HL-60/S4 (cell line): ENCODE data around the gene HIGD2B.
"Not testable (repeated sequence)": the region's sequence is repeated elsewhere in the genome, so short reads cannot be mapped to it uniquely, and the experiment has no call there.

Experiments
- in situ Hi-C: fragments of 300-500 bp; cut with MboI; formaldehyde crosslinking; loops from 2 replicates; pipeline ENCODE4 v1.14.3; 2022; ENCODE audit warnings: low sequenced_read_pairs

Gene HIGD2B, protein sequence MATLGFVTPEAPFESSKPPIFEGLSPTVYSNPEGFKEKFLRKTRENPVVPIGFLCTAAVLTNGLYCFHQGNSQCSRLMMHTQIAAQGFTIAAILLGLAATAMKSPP

DNA sequence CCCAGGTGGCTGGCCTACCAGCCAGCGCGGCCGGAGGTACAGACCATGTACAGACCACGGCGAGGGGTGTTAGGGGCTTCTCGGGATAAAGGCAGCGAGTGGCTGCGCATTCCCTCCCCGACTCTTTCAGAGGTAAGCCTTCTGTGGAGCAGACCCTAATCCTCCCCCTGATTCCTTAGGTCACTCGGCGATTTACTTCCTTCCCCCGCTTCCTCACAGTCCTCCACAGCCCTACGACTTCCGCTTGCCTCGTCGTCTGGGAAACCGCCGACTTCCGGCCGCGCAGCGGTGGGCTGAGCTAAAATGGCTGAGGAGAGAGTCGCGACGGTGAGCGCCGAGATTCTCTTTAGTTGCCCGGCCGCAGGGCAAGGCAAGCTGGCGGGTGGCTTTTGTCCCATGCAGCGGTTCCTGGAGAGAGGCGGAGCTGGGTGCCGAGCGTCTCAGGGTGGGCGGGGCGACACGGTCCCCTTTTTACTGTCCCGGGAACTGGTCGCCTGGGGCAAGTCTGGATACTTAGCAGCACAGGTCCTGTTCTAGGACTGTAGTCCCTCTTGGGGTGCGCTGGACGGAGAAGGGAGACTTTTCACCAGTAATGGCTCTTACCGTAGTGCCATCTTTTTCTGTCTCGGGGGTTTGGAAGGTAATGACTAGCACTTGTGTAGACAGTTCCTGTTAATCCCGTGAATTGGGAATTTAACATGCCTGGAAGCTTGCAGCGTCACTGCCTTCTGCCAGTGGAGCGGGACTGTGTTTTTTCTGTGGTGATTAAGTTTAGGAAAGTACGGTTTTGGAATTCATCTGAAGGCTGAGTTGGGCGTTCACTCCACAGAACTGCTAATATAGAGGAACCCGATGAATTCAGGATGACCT lies at the start of gene HIGD2B, which contains the start of gene BBS4:
Gene HIGD2B, minus strand, starts transcription at position 258 of the 870 bp plus-strand sequence. CDS start 9,808 bp downstream, outside the sequence.
Gene BBS4, plus strand, starts transcription at position 283 of the 870 bp plus-strand sequence. Its CDS starts 21 bp downstream, at position 304.
- in situ Hi-C loops: no loop called here

DNA sequence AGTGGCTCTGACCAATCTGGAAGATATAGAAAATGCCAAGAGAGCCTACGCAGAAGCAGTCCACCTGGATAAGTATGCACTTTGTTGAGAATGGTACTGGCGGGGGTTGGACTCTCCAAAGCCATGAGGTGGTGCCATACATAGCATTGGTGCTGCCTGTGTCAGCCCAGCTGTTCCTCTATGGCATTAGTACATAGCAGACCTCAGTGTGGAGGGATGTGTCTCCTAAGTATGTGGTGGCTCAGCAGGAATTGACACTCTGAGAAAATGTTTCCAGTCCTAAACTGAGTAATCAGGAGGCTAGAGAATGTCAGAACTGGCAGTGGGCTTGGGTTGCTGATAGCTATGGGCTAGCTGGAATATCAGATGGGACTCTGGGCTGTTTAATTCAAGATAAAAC lies 49.1 kb upstream of the HIGD2B start:
- in situ Hi-C loops: no loop called here

DNA sequence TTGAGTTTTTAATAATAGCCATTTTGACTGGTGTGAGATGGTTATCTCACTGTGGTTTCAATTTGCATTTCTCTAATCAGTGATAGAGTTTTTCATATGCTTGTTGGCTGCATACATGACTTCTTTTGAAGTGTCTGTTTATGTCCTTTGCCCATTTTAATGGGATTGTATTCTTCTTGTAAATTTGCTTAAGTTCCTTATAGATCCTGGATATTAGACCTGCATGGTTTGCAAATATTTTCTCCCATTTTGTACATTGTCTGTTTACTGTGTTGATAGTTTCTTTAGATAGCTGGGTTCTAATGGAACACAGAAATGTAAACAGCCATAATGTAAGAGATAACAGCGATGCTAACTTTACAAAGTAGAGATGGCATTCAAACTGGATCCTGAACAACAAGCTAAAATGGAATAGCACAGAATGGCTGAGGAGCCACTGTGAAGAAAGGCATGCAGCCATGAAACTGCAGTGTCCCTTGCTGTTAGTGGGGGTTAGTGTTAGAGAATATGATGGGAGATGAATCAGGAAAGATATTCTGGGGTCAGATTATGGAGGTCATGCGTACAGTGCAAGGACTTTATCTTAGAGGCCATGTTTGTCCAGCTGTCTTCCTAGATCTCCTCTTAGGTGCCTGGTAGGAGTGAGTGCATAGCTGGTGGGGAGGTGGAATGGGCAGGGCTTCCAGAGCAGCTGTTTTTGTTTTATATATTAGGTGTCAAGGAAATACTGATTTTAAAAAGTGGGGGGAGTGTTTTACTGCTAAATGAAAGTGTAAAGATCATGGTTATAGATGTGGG lies 48.2 kb upstream of the HIGD2B start:
- in situ Hi-C loops: no loop called here

DNA sequence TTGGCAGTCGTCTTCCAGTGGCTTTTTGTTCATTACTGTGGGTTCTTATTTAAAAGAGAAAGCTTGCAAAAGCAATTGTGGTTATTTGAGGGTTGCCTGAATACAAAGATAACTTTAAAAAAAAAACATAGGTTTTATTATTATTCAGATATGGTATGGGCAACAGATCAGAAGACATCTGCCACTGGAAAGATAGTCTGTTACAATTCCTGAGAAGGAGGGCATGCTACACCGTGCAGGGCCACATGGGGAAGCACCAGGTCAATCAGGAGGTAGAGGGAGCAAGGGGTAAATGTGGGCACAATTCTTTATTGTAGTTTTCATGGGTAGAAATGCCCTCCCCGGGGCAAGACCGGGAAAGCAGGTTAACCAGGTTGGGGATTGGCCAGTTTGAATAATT lies 46.5 kb upstream of the HIGD2B start:
- in situ Hi-C loops: no loop called here

DNA sequence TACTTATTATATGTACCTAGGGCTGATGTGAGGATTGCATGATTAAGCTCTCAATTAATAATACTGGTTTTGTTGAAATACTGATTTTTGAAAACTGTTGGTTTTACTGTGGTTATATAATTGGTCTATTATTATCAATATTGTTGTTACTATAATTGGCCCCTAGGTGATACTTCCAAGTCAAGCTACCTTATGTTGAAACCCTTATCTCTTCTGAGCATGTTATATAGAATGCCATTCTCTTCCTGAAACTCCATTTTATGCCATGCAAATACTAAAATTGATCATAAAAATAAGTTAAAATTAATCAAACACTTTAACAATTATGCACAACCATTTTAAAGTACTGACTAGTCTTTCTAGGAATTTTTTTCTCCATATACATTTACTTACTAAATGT lies 46.1 kb upstream of the HIGD2B start:
- in situ Hi-C loops: no loop called here

DNA sequence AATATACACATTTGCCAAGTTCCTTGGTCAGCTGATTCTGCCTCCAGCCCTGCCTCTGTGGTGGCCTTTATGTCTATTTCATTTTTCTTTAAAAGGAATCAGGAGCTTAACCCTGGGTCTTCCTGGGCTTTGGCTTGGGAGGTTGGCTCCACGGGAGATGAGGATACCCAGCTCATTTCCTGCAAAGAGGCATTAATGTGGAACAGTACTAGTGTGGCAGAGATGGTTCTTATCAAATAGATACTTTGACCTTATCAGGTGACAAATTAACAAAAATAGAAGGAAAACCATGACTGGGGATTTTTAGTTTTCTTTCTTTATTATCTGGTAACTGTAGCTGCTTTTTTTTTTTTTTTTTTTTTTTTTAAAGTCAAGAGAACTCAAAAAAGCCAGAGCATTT lies 42.8 kb upstream of the HIGD2B start:
- in situ Hi-C loops: no loop called here

DNA sequence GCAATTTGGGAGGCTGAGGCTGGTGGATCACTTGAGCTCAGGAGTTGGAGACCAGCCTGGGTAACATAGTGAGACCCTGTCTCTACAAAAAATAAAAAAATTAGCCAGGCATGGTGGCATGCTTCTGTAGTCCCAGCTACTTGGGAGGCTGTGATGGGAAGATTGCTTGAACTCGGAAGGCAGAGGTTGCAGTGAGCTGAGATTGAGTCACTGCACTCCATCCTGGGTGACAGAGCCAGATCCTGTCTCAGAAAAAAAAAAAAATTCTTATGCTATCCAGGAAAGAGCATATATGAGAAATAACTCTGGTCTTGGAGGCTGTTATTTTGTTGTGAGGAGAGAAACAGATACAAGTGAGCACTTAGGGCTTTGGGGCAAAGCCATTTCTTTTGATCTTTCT lies 42.3 kb upstream of the HIGD2B start:
- in situ Hi-C loops: not testable (repeated sequence)

DNA sequence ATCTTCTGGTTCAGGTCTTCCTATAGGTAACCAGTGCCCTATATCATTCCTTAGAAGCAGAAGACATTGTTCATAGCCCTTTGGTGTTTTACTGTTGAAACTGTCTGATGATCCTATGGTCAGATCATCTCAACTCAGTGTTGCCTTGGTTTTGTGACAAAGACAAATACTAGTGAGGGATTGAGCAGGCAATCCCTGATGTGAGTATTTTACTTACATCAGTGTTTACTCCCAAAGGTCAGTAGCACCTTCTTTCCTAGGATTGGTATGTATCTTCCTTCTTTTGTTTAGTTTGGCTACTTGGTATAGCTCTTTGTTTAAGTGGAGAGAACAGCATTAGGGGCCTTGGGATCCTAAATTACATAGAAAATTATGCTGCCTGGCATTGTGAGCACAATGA lies 41.2 kb upstream of the HIGD2B start:
- in situ Hi-C loops: no loop called here

DNA sequence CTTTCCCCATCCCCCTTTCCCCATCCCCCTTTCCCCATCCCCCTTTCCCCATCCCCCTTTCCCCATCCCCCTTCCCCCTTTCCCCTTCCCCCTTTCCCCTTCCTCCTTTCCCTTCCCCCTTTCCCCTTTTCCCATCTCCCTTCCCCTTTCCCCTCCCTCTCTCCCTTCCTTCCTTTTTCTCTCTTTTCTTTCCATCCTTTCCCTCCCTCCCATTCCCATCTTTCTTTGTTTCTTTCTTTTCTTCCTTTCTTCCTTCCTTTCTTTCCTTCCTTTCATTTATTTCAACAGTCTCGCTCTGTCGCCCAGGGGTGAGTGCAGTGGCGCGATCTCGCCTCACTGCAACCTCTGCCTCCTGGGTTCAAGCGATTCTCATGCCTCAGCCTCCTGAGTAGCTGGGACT lies 39.9 kb upstream of the HIGD2B start:
- in situ Hi-C loops: not testable (repeated sequence)

DNA sequence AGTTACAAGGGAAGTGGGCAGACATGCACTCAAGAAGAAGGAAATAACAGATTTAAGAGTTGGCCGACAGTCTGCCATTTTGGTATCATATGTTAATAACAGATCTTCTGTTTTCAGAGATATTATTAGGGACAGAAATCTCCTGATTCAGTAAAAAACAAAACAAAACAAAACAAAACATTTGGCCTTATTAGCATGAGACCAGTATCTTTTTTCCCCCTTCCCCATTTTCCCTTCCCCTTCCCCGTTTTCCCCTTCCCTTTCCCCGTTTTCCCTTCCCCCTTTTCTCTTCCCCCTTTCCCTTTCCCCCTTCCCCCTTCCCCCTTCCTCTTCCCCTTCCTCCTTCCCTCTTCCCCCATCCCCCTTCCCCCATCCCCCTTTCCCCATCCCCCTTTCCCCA lies 39.5 kb upstream of the HIGD2B start:
- in situ Hi-C loops: no loop called here

DNA sequence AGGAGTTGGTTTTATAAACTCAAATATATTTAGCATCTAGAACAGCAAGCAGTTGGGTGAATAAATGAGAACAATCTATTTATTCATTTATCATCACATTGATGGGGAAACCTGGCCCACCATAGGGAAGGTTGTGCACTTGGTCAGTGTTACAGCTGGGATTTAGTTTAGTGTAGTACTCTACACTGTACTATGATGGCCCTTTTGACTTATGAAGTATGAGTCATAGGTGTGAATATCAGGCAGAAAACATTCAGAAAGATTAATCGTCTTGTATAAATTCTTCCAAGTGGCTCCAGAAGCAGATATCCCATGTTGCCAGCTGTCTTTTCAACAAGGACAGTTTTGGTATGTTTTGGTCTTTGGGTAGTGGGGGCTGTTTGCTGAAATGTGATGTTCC lies 38.0 kb upstream of the HIGD2B start:
- in situ Hi-C loops: loop anchor here (25.0 kb wide), 1 partner anchor 513 kb away; no protein-coding TSS in a partner anchor

DNA sequence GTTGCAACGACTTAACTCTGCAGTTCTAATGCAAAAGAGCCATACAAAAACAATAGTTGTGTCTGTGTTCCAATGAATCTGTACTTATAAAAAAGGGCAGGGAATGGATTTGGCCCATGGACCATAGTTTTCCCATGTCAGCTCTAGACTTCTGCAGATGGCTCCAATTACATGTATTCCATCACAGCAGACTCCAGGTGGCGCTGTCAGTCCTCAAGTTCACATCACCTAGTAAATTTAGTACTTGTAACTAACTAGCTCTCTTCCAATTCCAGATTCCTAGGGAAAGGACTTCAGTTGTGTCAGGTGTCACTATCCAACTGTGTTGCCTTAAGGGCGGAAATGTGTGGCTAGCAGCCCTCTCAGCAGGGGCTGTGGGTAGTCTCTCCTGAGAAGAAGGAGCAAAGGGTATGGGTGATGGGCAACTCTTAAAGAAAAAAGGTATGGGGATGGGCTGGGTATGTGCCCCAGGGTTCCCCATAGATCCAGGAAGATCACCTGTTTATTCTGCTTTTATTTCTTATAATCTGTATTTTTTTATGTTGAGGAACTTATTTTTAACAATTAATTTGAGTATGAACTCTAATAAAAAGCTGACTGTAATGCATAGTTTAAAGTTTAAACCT lies 36.2 kb upstream of the HIGD2B start:
- in situ Hi-C loops: loop anchor here (25.0 kb wide), 1 partner anchor 515 kb away; no protein-coding TSS in a partner anchor

DNA sequence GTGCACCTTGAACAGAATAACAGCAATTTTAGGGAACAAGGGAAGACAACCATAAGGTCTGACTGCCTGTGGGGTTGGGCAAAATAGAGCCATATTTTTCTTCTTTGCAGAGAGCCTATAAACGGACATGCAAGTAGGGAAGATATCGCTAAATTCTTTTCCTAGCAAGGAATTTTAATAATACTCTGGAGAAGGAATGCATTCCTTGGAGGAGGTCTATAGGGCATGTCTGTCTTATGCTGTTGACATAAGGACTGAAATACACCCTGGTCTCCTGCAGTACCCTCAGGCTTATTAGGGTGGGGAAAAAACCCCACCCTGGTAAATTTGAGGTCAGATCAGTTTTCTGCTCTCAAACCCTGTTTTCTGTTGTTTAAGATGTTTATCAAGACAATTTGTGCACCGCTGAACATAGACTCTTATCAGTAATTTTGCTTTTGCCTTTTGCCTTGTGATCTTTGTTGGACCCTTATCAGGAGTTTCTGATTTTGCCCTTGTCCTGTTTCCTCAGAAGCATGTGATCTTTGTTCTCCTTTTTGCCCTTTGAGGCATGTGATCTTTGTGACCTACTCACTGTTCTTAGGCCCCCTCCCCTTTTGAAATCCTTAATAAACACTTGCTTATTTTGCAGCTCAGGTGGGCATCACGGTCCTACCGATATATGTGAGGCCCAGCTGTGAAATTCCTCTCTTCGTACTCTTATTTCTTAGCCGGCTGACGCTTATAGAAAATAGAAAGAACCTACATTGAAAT lies 22.7 kb upstream of the HIGD2B start:
- in situ Hi-C loops: loop anchor here (25.0 kb wide), 1 partner anchor 529 kb away; no protein-coding TSS in a partner anchor

DNA sequence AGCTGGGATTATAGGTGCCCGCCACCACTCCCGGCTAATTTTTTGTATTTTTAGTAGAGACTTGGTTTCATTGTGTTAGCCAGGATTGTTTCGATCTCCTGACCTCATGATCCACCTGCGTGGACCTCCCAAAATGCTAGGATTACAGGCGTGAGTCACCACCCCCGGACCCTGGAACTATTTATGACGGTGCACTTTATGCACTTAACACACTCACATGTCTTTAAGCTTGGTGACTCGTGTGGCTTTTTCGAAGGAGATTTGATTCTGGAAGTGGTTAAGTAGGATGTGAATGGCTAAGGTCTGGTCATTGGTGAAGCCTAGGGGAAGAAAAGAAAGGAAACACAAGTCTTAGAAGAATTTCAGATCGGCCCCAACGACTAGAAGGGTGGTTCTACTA lies 20.3 kb upstream of the HIGD2B start:
- in situ Hi-C loops: loop anchor here (25.0 kb wide), 1 partner anchor 531 kb away; no protein-coding TSS in a partner anchor

DNA sequence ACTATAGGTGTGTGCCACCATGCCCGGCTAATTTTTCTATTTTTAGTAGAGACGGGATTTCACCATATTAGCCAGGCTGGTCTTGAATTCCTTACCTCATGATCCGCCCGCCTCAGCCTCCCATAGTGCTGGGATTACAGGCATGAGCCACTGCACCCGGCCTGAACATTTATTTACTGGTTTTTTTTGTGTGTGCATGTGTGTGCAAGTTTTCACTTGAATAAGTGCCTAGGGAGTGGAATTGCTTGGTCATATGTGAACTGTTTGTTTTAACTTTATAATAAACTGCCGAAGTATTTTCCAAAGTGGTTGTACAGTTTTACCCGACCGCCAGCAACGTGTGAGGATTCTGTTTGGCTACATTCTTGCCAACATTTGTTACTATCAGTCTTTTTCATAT lies 14.1 kb upstream of the HIGD2B start:
- in situ Hi-C loops: loop anchor here (25.0 kb wide), 1 partner anchor 537 kb away; no protein-coding TSS in a partner anchor

DNA sequence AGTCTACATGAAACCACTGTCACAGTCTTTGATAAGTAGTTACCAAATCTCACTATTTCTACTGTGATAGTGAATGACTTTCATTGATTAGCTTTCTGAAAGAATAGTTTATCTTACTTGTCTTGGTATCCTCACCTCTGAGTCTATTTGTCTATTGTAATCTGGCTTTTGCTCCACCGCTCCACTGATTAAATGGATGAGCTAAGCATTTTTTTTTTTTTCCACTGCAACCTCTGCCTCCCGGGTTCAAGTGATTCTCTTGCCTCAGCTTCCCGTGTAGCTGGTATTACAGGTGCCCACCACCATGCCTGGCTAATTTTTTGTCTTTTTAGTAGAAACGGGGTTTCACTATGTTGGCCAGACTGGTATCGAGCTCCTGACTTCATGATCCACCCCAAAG lies 13.0 kb upstream of the HIGD2B start:
- in situ Hi-C loops: no loop called here

DNA sequence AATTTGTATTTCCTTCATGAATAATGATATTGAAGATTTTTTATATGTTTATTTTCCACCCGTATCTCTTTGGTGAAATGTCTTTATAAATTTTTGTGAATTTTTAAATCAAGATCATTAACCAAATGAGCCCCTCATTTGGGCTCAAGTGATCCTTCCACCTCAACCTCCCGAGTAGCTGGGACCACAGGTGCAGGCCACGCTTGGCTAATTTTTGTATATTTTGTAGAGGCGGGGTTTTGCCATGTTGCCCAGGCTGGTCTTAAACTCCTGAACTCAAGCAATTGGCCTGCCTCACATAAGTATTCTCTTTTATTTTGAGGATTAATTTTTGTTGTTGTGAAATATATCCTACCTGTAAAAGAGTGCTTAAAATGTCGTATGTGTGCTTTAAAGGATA lies 5.0 kb upstream of the HIGD2B start:
- in situ Hi-C loops: no loop called here

DNA sequence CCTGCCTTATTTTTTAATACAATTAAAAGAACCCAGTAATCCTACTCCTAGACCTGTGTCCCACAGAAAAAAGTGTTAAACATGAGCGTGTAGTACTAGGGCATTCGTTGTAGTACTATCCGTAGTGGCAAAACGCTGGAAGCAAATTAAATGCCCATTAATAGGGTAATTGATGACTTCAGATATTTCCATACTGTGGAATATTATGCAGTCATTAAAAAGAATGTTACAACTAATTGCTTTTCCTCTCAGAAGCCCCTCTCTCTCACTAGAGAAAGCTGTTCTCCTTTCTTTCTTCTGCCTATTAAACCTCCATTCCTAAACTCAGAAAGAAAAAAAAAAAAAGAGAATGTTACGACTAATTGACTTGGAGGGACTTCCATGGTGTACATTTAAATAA lies 2.7 kb upstream of the HIGD2B start:
- in situ Hi-C loops: no loop called here

DNA sequence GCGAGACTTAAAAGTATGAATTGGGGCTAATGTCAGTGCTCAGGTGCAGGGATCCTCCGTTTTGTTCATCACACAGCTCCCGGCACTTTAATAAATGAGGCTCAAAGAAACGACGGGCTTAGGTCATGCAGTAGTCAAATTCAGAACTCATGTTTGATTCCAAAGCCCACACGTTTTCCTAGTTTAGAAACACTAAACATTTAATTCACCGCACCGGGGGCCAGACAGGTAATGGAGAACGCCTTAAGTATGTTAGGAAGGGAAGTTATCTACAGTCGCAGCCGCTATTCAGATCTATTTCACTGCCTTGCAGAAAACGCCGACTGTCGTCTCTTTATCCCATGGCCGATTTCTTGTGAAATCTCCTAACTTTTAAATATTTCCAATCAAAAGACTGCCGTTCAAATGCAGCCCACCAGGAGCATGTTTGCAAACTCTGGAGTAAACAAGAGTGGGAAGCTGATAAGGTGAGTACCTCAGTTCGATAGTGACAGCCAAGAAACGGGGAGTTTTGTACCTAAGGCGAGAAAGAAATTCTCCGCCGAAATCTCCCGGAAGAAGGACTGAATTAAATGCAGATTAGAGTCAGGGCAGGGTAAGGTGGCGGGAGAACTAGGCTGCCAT lies 569 bp downstream of the HIGD2B start:
- in situ Hi-C loops: no loop called here

DNA sequence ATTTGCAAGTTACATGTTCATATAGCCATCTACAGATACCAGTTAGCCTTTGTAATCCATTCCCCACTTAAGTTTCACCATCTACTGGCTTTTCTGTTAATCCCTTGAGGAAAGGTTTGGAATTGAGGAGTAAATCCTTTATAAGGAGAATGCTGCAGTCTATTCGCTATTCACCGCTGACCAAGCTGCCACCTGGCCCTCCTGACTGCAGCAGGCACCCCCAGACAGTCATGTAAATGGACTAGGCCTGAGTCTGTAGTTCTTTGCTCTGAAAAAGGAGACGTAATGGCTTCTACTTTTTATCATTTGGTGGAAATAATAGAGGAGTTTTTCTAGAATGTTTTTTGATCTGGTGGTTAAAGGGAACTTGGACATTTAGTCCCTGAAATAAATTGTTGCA lies 3.2 kb downstream of the HIGD2B start:
- in situ Hi-C loops: no loop called here
